ENCODE measurements around the gene RWDD4.
A peak's percentile ranks its signal among the peaks of the same experiment; 100 is the strongest.
"Not testable (repeated sequence)": the region's sequence is repeated elsewhere in the genome, so short reads cannot be mapped to it uniquely, and the experiment has no call there.

RWDD4 gene

DNA sequence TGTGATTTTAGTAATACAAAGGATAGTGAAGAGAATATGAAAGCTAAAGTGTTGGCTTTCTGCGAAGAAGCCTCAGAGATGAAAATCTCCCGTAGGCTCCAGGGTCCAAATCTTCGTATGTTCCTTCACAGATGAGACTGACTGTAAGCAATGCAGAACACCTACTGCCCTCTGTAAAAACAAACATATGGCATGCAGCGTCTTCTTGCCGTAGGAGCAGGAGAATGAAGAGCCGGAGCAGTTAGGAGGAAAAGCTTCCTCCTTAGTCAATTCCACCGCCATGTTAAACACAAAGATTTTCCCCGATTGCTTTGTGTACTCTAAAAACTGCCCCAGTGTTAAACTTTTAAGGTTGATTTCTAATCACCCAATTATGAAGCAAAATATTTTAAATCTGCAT lies 22.5 kb downstream of the RWDD4 start:
- Histone ChIP-seq H3K9ac (ENCODE audit: low read depth, low read length) (peak overlapping the region; percentile 27; the same call in 1 of the 2 replicates), H3K27me3 (ENCODE audit: insufficient read depth, low read length) (no peaks in the 10 kb centered on the region), H3K4me1 (ENCODE audit: insufficient read depth, low read length) (peaks cover 39% of the 10 kb centered on the region), H3K9me3 (ENCODE audit: insufficient read depth, low read depth, low read length) (no peaks in the 10 kb centered on the region), H3K36me3 (ENCODE audit: insufficient read depth, low read length) (peaks cover 2% of the 10 kb centered on the region; the same call in 1 of the 2 replicates), H3K27ac (ENCODE audit: low read depth, low read length) (peak overlapping the region; percentile 20; the same call in 1 of the 2 replicates), H3K4me3 (ENCODE audit: low read length) (no peak overlapping the region)
- WGBS = 84% methylated on average over 8 of the region's 8 CpGs

DNA sequence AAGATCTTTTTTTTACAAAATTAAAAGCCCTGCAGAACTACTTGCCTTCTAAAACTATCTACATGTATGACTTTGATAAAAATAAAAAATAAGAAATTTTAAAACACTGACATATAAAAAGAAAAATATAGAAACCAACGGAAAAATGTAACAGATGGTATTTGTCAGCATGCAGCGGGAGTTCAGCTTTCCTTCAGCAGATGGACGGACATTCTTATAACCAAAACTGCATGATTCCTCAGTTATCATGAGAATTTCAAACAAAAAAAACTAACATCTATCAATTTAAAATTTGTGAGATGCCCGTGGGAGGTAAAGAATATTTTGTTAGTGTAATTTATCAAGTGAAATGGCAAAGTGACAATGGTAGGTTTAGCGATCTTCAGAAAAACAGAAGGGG lies 23.2 kb downstream of the RWDD4 start:
- 89% methylated on average over 5 of the region's 5 CpGs for WGBS
- H3K4me3 ChIP-seq (ENCODE audit: low read length) = no peak overlapping the region
- no peak overlapping the region for H3K27ac ChIP-seq (ENCODE audit: low read depth, low read length)
- H3K9me3 ChIP-seq (ENCODE audit: insufficient read depth, low read depth, low read length) = no peaks in the 10 kb centered on the region
- no peaks in the 10 kb centered on the region for H3K36me3 ChIP-seq (ENCODE audit: insufficient read depth, low read length)
- no peaks in the 10 kb centered on the region for H3K27me3 ChIP-seq (ENCODE audit: insufficient read depth, low read length)
- no peak overlapping the region; the same call in 1 of the 2 replicates for H3K9ac ChIP-seq (ENCODE audit: low read depth, low read length)
- H3K4me1 ChIP-seq (ENCODE audit: insufficient read depth, low read length) = peaks cover 39% of the 10 kb centered on the region

DNA sequence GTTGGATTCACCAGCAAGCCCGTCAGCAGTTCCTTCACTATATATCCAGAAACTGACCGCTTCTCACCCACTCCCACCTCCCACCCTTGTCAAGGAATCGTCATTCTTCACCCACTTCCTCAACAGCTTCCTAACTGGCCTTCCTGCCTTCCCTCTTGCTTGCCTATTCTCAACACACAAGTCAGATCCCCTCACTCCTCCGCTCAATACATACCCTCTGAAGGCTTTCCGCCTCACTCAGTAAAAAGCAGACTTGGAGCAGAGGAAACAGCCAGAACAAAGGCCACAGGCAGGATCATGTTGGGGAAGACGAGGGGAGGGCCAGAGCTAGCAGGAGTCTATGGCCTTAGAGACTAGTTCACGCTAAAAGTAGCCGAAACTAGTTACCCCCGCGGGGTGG lies 23.7 kb downstream of the RWDD4 start:
- Histone ChIP-seq H3K27ac (ENCODE audit: low read depth, low read length) (peak overlapping the region; percentile 3; the same call in 1 of the 2 replicates), H3K4me3 (ENCODE audit: low read length) (no peak overlapping the region), H3K36me3 (ENCODE audit: insufficient read depth, low read length) (no peaks in the 10 kb centered on the region), H3K27me3 (ENCODE audit: insufficient read depth, low read length) (no peaks in the 10 kb centered on the region), H3K9ac (ENCODE audit: low read depth, low read length) (peak overlapping the region; percentile 21; the same call in 1 of the 2 replicates), H3K9me3 (ENCODE audit: insufficient read depth, low read depth, low read length) (no peaks in the 10 kb centered on the region), H3K4me1 (ENCODE audit: insufficient read depth, low read length) (peaks cover 39% of the 10 kb centered on the region)
- WGBS = 42% methylated on average over 10 of the region's 10 CpGs

DNA sequence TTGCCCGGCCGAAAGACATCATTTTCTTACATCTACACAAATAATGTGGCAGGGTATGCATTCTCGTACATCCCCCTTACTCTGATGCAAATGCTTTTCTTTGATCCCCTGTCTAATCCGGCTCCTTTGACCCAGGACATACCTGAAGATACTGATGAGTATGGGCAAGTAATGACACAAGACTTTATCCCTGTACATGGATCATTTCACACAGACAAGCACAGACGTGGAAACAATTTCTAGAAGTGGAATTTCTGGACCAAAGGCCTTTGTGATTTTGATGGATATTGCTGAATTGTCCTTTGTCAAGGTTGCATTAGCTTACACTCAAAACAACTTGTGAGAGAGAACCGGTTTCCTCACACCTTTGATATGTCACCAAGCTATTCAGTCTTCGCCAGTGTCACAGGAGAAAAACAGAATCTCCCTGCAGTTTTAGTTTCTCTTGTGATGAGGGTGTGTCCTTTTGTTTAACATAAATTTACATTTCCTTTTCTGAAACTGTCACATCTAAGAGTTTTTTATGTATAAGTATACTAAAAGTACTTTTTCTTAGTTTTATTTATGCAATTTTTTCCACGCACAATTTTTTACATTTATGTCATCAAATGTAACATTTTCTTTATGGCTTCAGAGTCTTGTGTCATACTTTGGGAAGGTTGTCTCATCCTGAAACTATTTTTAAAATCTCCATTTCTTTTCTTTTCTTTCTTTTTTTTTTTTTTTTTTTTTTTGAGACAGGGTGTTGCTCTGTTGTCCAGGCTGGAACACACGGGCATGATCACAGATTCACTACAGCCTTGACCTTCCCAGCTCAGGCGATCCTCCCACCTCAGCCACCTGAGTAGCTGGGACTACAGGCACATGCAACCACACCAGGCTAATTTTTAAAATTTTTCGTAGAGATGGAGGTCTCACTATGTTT lies 25.2 kb downstream of the RWDD4 start:
- 80% methylated on average over 9 of the region's 11 CpGs for WGBS
- no peak overlapping the region for H3K9ac ChIP-seq (ENCODE audit: low read depth, low read length)
- H3K27me3 ChIP-seq (ENCODE audit: insufficient read depth, low read length) = no peaks in the 10 kb centered on the region
- H3K9me3 ChIP-seq (ENCODE audit: insufficient read depth, low read depth, low read length) = no peaks in the 10 kb centered on the region
- peaks cover 39% of the 10 kb centered on the region for H3K4me1 ChIP-seq (ENCODE audit: insufficient read depth, low read length)
- no peaks in the 10 kb centered on the region for H3K36me3 ChIP-seq (ENCODE audit: insufficient read depth, low read length)
- no peak overlapping the region for H3K27ac ChIP-seq (ENCODE audit: low read depth, low read length)
- H3K4me3 ChIP-seq (ENCODE audit: low read length) = no peak overlapping the region

DNA sequence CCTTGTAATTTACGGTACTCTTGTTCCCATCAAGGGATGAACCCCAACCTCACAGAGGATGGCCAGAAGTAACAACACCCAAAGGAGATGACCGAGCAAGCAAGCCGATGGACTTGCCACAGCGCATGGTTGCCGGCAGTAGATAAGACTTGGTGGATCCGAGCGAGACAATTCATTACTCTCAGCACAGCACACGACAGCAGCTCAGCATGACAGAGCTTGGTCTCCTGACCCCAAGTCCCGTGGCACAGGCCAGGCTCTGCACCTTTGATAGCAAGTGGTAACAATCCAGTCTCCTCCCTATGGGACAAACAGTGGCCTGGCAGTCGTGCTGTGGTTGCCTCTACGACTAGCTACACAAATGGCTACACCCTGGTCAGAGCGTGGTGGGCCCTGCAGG lies 26.3 kb downstream of the RWDD4 start:
- Histone ChIP-seq H3K27me3 (ENCODE audit: insufficient read depth, low read length) (no peaks in the 10 kb centered on the region), H3K9me3 (ENCODE audit: insufficient read depth, low read depth, low read length) (no peaks in the 10 kb centered on the region), H3K27ac (ENCODE audit: low read depth, low read length) (no peak overlapping the region), H3K4me1 (ENCODE audit: insufficient read depth, low read length) (peaks cover 39% of the 10 kb centered on the region), H3K4me3 (ENCODE audit: low read length) (no peak overlapping the region), H3K9ac (ENCODE audit: low read depth, low read length) (no peak overlapping the region), H3K36me3 (ENCODE audit: insufficient read depth, low read length) (no peaks in the 10 kb centered on the region)
- 92% methylated on average over 12 of the region's 12 CpGs for WGBS

DNA sequence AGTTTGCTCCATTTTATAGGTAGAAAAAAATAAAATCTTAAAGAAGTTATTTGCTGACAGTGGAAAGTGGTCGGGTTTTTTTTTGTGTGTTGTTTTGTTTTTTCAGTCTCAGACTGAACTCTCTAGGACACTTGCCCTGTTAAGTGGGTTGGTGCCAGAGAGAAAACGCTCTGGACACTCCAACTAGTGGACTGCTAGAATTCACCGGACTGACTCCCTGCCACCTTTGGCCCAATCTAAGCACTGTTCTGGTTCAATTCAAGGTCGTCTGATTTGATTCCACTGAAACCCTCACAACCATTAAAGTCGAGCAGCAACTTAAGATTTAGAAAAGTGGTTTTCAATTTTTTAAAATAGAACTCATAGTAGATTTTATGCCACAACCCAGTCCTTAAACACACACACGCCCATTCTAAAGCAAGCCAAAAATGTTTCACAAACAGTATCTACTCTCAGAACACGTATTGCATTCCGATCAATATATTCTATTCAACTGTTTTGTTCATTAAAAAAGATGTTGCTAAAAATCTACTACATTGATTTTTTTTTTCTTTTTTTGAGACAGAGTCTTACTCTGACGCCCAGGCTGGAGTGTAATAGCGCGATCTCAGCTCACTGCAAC lies 27.3 kb downstream of the RWDD4 start:
- Histone ChIP-seq H3K27ac (ENCODE audit: low read depth, low read length) (no peak overlapping the region), H3K27me3 (ENCODE audit: insufficient read depth, low read length) (no peaks in the 10 kb centered on the region), H3K4me3 (ENCODE audit: low read length) (no peak overlapping the region), H3K4me1 (ENCODE audit: insufficient read depth, low read length) (peaks cover 29% of the 10 kb centered on the region), H3K9me3 (ENCODE audit: insufficient read depth, low read depth, low read length) (no peaks in the 10 kb centered on the region), H3K36me3 (ENCODE audit: insufficient read depth, low read length) (no peaks in the 10 kb centered on the region), H3K9ac (ENCODE audit: low read depth, low read length) (no peak overlapping the region)
- WGBS = 94% methylated on average over 10 of the region's 11 CpGs

DNA sequence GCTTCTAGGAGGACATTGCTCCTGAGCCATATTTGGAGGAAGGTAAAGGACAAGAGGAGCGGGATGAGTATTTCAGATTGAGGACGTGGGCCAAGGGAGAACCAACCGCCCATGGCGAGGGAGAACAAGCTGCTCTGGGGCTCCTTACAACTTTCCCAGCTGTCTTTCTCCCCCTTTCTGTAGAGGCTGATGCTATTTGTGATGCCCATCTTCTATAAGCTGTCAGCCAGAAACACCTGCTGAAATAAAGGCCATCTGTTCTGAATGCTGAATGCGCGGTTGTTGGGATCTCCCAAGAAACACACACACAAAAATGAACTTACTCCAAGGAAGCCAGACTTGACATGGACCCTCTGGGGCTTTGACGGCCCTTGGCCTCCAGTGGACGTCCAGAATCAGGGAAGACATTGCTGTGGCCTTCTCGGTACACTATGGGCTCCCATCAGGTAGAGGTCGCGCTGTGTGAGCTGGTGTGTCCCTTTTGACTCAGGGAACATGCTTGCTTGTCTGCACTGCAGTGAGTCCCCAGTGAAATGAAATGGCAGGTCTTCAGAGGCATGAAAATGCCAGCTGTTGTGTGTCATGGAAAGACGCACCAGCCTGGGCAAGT lies 30.9 kb downstream of the RWDD4 start:
- no peaks in the 10 kb centered on the region for H3K27me3 ChIP-seq (ENCODE audit: insufficient read depth, low read length)
- H3K9ac ChIP-seq (ENCODE audit: low read depth, low read length) = no peak overlapping the region
- H3K36me3 ChIP-seq (ENCODE audit: insufficient read depth, low read length) = no peaks in the 10 kb centered on the region
- no peak overlapping the region for H3K27ac ChIP-seq (ENCODE audit: low read depth, low read length)
- H3K4me1 ChIP-seq (ENCODE audit: insufficient read depth, low read length) = no peaks in the 10 kb centered on the region
- 88% methylated on average over 12 of the region's 12 CpGs for WGBS
- no peaks in the 10 kb centered on the region for H3K9me3 ChIP-seq (ENCODE audit: insufficient read depth, low read depth, low read length)
- no peak overlapping the region for H3K4me3 ChIP-seq (ENCODE audit: low read length)

DNA sequence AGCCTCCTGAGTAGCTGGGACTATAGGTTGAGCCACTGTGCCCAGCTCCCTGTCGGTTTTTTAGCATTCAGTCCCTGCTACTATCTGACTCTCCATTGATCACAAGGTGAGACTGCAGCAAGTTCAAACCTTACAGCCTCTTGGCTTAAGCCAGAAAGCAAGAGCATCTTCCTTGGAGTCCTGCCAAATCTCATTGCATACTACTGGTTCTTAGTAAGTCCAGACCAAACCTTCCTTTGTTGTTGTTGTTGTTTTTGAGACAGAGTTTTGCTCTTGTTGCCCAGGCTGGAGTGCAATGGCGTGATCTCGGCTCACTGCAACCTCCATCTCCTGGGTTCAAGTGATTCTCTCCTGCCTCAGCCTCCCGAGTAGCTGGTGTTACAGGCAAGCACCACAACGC lies 31.7 kb downstream of the RWDD4 start:
- 91% methylated on average over 5 of the region's 5 CpGs for WGBS

DNA sequence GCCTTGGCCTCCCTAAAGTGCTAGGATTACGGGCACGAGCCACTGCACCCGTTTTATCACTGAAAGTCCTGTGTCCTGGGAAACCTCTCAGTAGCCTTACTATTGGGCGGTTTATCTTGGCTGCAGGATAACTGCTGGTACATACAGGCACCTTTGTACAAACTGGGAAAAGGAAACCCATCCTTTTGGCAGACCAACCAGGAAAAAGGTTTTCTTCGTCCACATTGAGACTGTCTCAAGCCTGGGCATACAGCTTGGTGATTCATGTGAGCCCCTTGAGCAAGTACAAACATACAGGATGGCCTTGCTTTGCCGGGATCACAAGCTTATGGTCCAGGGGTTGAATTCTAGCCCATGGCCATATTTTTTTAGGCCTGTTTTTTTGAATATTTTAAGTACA lies 32.8 kb downstream of the RWDD4 start:
- Histone ChIP-seq H3K4me3 (ENCODE audit: low read length) (no peak overlapping the region), H3K9ac (ENCODE audit: low read depth, low read length) (no peak overlapping the region), H3K9me3 (ENCODE audit: insufficient read depth, low read depth, low read length) (no peaks in the 10 kb centered on the region), H3K27ac (ENCODE audit: low read depth, low read length) (no peak overlapping the region), H3K4me1 (ENCODE audit: insufficient read depth, low read length) (no peaks in the 10 kb centered on the region), H3K27me3 (ENCODE audit: insufficient read depth, low read length) (no peaks in the 10 kb centered on the region), H3K36me3 (ENCODE audit: insufficient read depth, low read length) (no peaks in the 10 kb centered on the region)
- WGBS = 92% methylated on average over 6 of the region's 6 CpGs

More for the DNA sequence above, 31.7 kb downstream of the RWDD4 start:
- H3K36me3 ChIP-seq (ENCODE audit: insufficient read depth, low read length); H3K4me1 ChIP-seq (ENCODE audit: insufficient read depth, low read length); H3K9ac ChIP-seq (ENCODE audit: low read depth, low read length); H3K27me3 ChIP-seq (ENCODE audit: insufficient read depth, low read length); H3K4me3 ChIP-seq (ENCODE audit: low read length); H3K27ac ChIP-seq (ENCODE audit: low read depth, low read length); H3K9me3 ChIP-seq (ENCODE audit: insufficient read depth, low read depth, low read length): not testable (repeated sequence)

DNA sequence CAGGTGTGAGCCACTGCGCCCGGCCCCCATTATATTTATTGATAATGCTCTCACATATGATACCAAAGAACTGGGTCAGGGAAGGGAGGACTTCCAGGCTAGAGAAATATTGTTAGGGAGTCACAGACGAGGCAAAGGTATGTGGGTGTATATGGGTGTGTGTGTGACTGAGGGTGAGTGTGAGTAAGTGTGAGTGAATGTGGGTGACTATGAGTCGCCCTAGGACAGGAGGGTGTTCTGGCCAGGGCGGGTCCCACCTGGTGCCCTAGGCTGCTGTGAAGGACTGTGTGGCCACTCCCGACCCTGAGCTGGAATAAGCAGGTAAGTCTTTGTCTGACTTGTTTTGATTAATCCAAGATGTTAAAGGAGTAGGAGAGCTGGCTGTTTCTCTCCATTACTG lies 34.4 kb downstream of the RWDD4 start:
- Histone ChIP-seq H3K4me1 (ENCODE audit: insufficient read depth, low read length) (no peaks in the 10 kb centered on the region), H3K9ac (ENCODE audit: low read depth, low read length) (no peak overlapping the region), H3K9me3 (ENCODE audit: insufficient read depth, low read depth, low read length) (no peaks in the 10 kb centered on the region), H3K36me3 (ENCODE audit: insufficient read depth, low read length) (no peaks in the 10 kb centered on the region), H3K27me3 (ENCODE audit: insufficient read depth, low read length) (no peaks in the 10 kb centered on the region), H3K27ac (ENCODE audit: low read depth, low read length) (no peak overlapping the region), H3K4me3 (ENCODE audit: low read length) (no peak overlapping the region)
- 96% methylated on average over 6 of the region's 6 CpGs for WGBS

DNA sequence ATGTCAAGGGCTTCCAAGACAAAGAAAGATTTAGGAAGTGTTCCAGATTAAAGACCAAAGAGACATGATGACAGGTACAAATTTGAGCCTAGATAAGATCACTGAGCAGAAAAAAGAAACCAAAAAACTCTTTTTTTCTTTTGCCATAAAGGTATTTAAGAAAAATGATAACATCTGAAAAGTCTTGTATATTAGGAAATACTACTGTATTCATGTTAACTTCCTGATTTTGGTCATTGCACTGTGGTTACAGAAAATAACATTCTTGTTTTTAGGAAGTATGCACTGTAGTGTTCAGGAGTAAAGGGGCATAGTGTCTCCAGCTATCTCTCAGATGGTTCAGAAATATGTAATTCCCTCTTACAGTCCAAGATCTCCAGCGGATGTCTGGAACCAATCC lies 37.1 kb downstream of the RWDD4 start:
- H3K27me3 ChIP-seq (ENCODE audit: insufficient read depth, low read length) = no peaks in the 10 kb centered on the region
- no peak overlapping the region for H3K27ac ChIP-seq (ENCODE audit: low read depth, low read length)
- no peaks in the 10 kb centered on the region for H3K36me3 ChIP-seq (ENCODE audit: insufficient read depth, low read length)
- no peak overlapping the region for H3K4me3 ChIP-seq (ENCODE audit: low read length)
- H3K9me3 ChIP-seq (ENCODE audit: insufficient read depth, low read depth, low read length) = no peaks in the 10 kb centered on the region
- WGBS = 89% methylated on average over 1 of the region's 1 CpG
- H3K4me1 ChIP-seq (ENCODE audit: insufficient read depth, low read length) = no peaks in the 10 kb centered on the region
- H3K9ac ChIP-seq (ENCODE audit: low read depth, low read length) = no peak overlapping the region

All from HUES64 (cell line).